ENCODE results near the gene HOXD3. TPM values are rescaled to one million over a fixed set of nuclear protein-coding genes. Genes with fewer than 3 reads are reported as not detected.

The HOXD3 gene
- total RNA-seq, 4 donors from 2014 or later, result 0.36 to 1.7 (median 0.64) TPM; not detected in 1

DNA sequence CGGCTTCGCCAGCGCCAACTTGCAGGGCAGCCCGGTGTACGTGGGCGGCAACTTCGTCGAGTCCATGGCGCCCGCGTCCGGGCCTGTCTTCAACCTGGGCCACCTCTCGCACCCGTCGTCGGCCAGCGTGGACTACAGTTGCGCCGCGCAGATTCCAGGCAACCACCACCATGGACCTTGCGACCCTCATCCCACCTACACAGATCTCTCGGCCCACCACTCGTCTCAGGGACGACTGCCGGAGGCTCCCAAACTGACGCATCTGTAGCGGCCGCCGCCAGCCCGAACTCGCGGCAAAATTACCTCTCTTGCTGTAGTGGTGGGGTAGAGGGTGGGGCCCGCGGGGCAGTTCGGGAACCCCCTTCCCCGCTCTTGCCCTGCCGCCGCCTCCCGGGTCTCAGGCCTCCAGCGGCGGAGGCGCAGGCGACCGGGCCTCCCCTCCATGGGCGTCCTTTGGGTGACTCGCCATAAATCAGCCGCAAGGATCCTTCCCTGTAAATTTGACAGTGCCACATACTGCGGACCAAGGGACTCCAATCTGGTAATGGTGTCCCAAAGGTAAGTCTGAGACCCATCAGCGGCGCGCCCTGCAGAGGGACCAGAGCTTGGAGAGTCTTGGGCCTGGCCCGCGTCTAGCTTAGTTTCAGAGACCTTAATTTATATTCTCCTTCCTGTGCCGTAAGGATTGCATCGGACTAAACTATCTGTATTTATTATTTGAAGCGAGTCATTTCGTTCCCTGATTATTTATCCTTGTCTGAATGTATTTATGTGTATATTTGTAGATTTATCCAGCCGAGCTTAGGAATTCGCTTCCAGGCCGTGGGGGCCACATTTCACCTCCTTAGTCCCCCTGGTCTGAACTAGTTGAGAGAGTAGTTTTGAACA, 15.1 kb downstream of the HOXD3 start:
- Histone ChIP-seq H3K27me3 (peaks cover 19 to 39% (median 37%) of the 10 kb centered on the region in 3 donors), H3K4me3 (no peak overlapping the region), H3K4me1 (no peaks in the 10 kb centered on the region), H3K27ac (no peak overlapping the region), H3K9me3 (no peaks in the 10 kb centered on the region), H3K36me3 (no peaks in the 10 kb centered on the region)
- no peak for DNase-seq
- no peak for TF ChIP-seq POLR2A (IDR thresholded peaks at IDR 0.05)
- TF ChIP-seq, protein P1, sequence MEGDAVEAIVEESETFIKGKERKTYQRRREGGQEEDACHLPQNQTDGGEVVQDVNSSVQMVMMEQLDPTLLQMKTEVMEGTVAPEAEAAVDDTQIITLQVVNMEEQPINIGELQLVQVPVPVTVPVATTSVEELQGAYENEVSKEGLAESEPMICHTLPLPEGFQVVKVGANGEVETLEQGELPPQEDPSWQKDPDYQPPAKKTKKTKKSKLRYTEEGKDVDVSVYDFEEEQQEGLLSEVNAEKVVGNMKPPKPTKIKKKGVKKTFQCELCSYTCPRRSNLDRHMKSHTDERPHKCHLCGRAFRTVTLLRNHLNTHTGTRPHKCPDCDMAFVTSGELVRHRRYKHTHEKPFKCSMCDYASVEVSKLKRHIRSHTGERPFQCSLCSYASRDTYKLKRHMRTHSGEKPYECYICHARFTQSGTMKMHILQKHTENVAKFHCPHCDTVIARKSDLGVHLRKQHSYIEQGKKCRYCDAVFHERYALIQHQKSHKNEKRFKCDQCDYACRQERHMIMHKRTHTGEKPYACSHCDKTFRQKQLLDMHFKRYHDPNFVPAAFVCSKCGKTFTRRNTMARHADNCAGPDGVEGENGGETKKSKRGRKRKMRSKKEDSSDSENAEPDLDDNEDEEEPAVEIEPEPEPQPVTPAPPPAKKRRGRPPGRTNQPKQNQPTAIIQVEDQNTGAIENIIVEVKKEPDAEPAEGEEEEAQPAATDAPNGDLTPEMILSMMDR (IDR thresholded peaks at IDR 0.05 in 4 of 5, conservative IDR thresholded peaks at IDR 0.05 in 1 of 5), result no peak
- intact Hi-C loops (cut with DNase I; ENCODE audit: low total_unique reads), result no loop called here
- no peak for ATAC-seq
- in situ Hi-C loops (cut with MboI; ENCODE audit: low sequenced_read_pairs in 4 of 4), result no loop called here

DNA sequence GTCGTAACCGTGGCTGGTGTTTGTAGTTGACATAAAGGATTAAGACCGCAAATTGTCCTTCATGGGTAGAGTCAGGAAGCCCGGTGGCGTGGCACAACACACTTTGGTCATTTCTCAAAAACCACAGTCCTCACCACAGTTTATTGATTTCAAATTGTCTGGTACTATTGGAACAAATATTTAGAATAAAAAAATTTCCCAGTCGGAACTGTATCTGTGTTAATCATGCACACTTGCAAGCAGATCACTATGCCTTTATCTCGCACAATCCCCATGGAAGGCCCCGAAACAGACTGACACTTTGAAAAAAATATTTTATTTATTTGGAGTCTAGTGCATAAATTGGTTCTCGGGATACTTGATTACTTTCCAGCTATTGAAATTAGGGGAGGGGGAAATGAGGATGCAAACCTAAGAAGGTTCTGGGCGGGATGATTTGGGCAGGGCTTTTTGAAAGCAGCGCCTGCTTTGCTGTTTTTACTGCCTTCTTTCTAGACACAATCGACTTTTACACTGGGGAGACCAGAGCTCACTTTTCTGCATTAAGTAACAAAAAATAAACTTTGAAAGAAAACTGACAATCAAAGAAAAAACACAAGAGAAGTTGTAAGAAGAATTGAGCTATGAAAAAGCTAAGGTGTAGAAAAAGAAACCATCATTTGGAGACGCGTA, 15.9 kb downstream of the HOXD3 start:
- intact Hi-C loops (cut with DNase I; ENCODE audit: low total_unique reads), result no loop called here
- no peak overlapping the region for H3K27ac ChIP-seq
- in situ Hi-C loops (cut with MboI; ENCODE audit: low sequenced_read_pairs in 4 of 4), result no loop called here
- TF ChIP-seq, protein P1 (IDR thresholded peaks at IDR 0.05 in 4 of 5, conservative IDR thresholded peaks at IDR 0.05 in 1 of 5), result no peak
- no peak for TF ChIP-seq POLR2A (IDR thresholded peaks at IDR 0.05)
- H3K36me3 ChIP-seq, result no peaks in the 10 kb centered on the region
- no peak overlapping the region for H3K4me3 ChIP-seq
- H3K27me3 ChIP-seq, result peaks cover 27 to 45% (median 43%) of the 10 kb centered on the region in 3 donors
- ATAC-seq (no peak), DNase-seq (no peak)
- peaks cover 0 to under 1% of the 10 kb centered on the region in 2 donors for H3K4me1 ChIP-seq
- H3K9me3 ChIP-seq, result no peaks in the 10 kb centered on the region

DNA sequence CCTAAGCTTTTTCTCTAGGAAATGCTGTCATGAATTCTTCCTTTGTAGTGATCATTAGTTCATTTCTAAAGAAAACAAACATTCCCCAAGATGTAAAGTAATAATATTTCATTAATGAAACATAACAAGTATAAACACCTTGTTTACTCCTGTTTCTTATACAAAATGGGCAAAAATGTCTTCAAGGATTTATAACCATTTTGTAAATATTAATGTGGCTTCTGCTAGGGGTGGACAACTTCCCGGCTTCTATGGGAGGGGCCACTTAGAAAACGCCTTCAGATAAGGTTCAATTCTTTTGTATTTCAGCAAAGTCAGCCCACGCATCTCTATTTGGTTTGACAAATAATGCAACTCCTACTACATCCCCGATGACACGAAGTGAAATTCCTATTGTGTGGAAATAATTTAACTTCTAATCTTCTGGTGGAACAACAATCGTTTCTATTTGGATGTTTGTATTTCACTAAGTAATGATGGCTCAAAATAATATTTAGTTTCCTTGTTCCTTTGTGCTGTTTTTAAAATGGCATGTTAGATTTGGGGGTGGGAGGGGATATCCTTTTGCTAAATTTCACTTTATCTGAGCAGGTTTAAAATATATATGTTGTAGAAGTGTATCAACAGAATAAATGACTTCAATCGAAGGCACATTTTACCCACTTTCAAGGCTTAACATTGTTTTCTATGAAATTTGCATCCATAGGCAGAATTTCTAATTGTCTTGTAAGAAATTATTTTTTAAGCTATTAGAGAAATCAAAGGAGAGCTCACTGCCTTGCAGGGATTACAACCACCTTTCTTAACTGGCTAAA, 16.7 kb downstream of the HOXD3 start:
- TF ChIP-seq, protein P1 (IDR thresholded peaks at IDR 0.05 in 4 of 5, conservative IDR thresholded peaks at IDR 0.05 in 1 of 5), result no peak
- TF ChIP-seq POLR2A (IDR thresholded peaks at IDR 0.05), result no peak
- H3K4me1 ChIP-seq, result peaks cover 0 to 7% of the 10 kb centered on the region in 2 donors
- DNase-seq (no peak), ATAC-seq (no peak)
- peaks cover 34 to 52% (median 46%) of the 10 kb centered on the region in 3 donors for H3K27me3 ChIP-seq
- H3K4me3 ChIP-seq, result no peak overlapping the region
- no peak overlapping the region for H3K27ac ChIP-seq
- in situ Hi-C loops (cut with MboI; ENCODE audit: low sequenced_read_pairs in 4 of 4), result no loop called here
- intact Hi-C loops (cut with DNase I; ENCODE audit: low total_unique reads), result no loop called here
- no peaks in the 10 kb centered on the region for H3K36me3 ChIP-seq
- no peaks in the 10 kb centered on the region for H3K9me3 ChIP-seq

DNA sequence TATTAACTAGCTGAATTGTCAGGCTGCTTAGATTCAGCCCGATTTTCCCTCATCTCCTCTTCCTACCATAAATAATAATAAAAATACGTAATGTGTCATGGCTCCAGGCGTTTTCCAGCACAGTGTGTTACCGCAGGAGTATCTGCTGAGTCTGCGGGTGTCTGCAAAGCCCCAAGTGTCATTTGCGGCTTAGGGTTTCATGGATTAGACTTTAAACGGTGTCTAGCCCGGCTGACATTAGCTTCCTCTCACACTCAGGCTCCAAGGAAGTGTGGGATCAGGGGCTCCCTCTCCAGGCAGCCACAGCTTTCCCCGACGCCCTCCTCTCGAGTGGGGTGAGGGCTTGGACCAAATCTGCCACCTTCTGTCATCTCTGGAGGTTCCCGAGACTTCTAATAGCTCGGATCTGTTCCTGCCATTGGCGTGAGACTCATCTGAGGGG, 17.3 kb downstream of the HOXD3 start:
- DNase-seq (no peak), ATAC-seq (no peak)
- peaks cover 0 to 7% of the 10 kb centered on the region in 2 donors for H3K4me1 ChIP-seq
- H3K27ac ChIP-seq, result no peak overlapping the region
- TF ChIP-seq POLR2A (IDR thresholded peaks at IDR 0.05), result no peak
- TF ChIP-seq, protein P1 (IDR thresholded peaks at IDR 0.05 in 4 of 5, conservative IDR thresholded peaks at IDR 0.05 in 1 of 5), result no peak
- intact Hi-C loops (cut with DNase I; ENCODE audit: low total_unique reads), result no loop called here
- H3K27me3 ChIP-seq, result peaks cover 36 to 58% (median 50%) of the 10 kb centered on the region in 3 donors
- no peak overlapping the region for H3K4me3 ChIP-seq
- in situ Hi-C loops (cut with MboI; ENCODE audit: low sequenced_read_pairs in 4 of 4), result no loop called here
- no peaks in the 10 kb centered on the region for H3K9me3 ChIP-seq
- H3K36me3 ChIP-seq, result no peaks in the 10 kb centered on the region
